Mammary epithelial cell (primary cell): ENCODE measurements around the gene MYO1D.

Source experiments
- EZH2 ChIP-seq: IDR thresholded peaks from 2 replicates; pipeline ENCODE4 v1.6.1; 2012; ENCODE audit warnings: low read length, inconsistent platforms, borderline replicate concordance
- TF ChIP-seq, protein P1 (sequence below), 2 donors: IDR thresholded peaks in 1 of 2; conservative IDR thresholded peaks in 1 of 2; 2 replicates each; pipeline ENCODE4 v1.5.1; 2011 to 2012; ENCODE audit warnings: inconsistent platforms in 2 of 2, low read length in 2 of 2, mild to moderate bottlenecking in 2 of 2, control low read depth in 1 of 2, low read depth in 1 of 2; ENCODE audit not compliant: insufficient read depth in 1 of 2; ENCODE audit errors: extremely low read depth in 1 of 2

DNA sequence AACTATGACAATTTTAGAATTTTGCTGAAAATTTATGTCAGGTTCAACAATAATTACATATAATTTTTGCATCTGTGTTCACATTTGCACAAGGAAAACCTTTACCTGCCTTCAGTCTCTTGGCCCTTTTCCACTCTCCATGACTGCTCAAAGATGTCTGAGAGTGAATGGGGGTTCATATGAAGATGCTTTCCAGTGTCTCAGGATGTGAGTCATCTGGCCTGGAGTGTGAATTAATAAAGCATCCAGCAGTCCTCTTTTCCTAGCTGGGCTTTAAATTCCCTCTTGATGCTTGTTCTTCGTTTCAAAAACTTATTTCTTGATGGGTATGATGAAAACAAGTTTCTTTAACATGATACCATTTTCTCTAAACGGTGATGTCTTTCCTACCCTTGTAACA is 290.3 kb downstream of the MYO1D start:
- TF ChIP-seq, protein P1, sequence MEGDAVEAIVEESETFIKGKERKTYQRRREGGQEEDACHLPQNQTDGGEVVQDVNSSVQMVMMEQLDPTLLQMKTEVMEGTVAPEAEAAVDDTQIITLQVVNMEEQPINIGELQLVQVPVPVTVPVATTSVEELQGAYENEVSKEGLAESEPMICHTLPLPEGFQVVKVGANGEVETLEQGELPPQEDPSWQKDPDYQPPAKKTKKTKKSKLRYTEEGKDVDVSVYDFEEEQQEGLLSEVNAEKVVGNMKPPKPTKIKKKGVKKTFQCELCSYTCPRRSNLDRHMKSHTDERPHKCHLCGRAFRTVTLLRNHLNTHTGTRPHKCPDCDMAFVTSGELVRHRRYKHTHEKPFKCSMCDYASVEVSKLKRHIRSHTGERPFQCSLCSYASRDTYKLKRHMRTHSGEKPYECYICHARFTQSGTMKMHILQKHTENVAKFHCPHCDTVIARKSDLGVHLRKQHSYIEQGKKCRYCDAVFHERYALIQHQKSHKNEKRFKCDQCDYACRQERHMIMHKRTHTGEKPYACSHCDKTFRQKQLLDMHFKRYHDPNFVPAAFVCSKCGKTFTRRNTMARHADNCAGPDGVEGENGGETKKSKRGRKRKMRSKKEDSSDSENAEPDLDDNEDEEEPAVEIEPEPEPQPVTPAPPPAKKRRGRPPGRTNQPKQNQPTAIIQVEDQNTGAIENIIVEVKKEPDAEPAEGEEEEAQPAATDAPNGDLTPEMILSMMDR (conservative IDR thresholded peaks at IDR 0.05 in 1 of 2, IDR thresholded peaks at IDR 0.05 in 1 of 2; ENCODE audit: extremely low read depth in 1 of 2, insufficient read depth in 1 of 2, low read depth in 1 of 2, low read length in 2 of 2) = no peak
- TF ChIP-seq EZH2 = no peak
